Thyroid gland (tissue), 4 donors: ENCODE results near the gene QRFPR. TPM values are rescaled to one million over a fixed set of nuclear protein-coding genes. Genes with fewer than 3 reads are reported as not detected.

ENCODE experiments used
- DNase-seq, 2 donors: peaks; one replicate each; pipeline ENCODE4 v3.0.0-alpha.2; 2019
- H3K27ac ChIP-seq, 3 donors: fragments of 200-600 bp; sonication (generic); 1 replicate in 2 of 3; 2 replicates in 1 of 3; pipeline ENCODE4 v1.5.1; 2016 to 2019; ENCODE audit warnings: mild to moderate bottlenecking in 1 of 3, moderate library complexity in 1 of 3
- H3K27me3 ChIP-seq: fragments of 200-600 bp; sonication (generic); one replicate; pipeline ENCODE4 v1.5.1; 2019
- H3K36me3 ChIP-seq, 2 donors: fragments of 200-600 bp; sonication (generic); one replicate each; pipeline ENCODE4 v1.5.1; 2016 to 2019
- H3K4me1 ChIP-seq, 2 donors: fragments of 200-600 bp; sonication (generic); one replicate each; pipeline ENCODE4 v1.5.1; 2017 to 2019
- H3K4me3 ChIP-seq, 3 donors: fragments of 200-600 bp; sonication (generic); replicated peaks in 1 of 3; 1 replicate in 2 of 3; 2 replicates in 1 of 3; pipeline ENCODE4 v1.5.1; 2016; ENCODE audit warnings: mild to moderate bottlenecking in 1 of 3
- H3K9me3 ChIP-seq: fragments of 200-600 bp; sonication (generic); one replicate; pipeline ENCODE4 v1.5.1; 2017
- POLR2A ChIP-seq, 2 donors: fragments of 450-650 bp; IDR thresholded peaks; one replicate each; pipeline ENCODE4 v1.6.1; 2017; ENCODE audit warnings: antibody characterized with exemption in 2 of 2, mild to moderate bottlenecking in 2 of 2, moderate library complexity in 1 of 2
- WGBS, 2 donors: methylation state at CpG; one replicate each; pipeline ENCODE4 v1.1.5; 2017; 5-methylcytosine and 5-hydroxymethylcytosine counted together
- intact Hi-C: fragments of 100-400 bp; cut with DNase I; formaldehyde crosslinking; loops from one replicate; pipeline ENCODE4 v1.15.1; 2023
- total RNA-seq, 4 donors: library from RNA; depleted of rRNA; stranded (reverse); fragments of >200 nt; gene quantifications; one replicate each; pipeline ENCODE4 v1.2.3, GENCODE V29; 2016
- TF ChIP-seq, protein P1 (sequence below), 6 experiments: fragments of 200-600 bp in 3 of 6; fragments of 450-650 bp in 3 of 6; sonication (generic) in 3 of 6; IDR thresholded peaks; one replicate each; pipeline ENCODE4 v1.5.1; 2016 to 2019; ENCODE audit warnings: antibody characterized with exemption in 6 of 6, mild to moderate bottlenecking in 2 of 6, inconsistent platforms in 1 of 6, moderate library complexity in 1 of 6

QRFPR gene
- total RNA-seq, 4 donors from 2014 or later, result 0.63 to 1.6 TPM; not detected in 2

DNA sequence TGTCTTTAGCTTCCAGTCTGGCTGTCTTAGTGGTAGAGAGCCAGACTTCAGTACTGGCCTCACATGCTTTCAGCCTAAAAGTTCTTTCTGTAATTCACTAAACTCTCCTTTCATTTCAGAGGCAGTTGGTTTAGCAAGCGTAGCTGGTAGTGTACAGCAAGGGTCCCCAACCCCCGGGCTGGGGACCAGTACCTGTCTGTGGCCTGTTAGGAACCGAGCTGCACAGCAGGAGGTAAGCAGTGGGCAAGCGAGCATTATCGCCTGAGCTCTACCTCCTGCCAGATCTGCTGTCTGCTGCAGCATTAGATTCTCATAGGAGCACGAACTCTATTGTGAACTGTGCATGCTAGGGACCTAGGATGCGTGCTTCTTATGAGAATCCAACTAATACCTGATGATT lies 72.0 kb downstream of the QRFPR start:
- intact Hi-C loops, result no loop called here
- WGBS, 2 donors, result 71 to 77% methylated on average over 7 of the region's 7 CpGs
- TF ChIP-seq, protein P1, sequence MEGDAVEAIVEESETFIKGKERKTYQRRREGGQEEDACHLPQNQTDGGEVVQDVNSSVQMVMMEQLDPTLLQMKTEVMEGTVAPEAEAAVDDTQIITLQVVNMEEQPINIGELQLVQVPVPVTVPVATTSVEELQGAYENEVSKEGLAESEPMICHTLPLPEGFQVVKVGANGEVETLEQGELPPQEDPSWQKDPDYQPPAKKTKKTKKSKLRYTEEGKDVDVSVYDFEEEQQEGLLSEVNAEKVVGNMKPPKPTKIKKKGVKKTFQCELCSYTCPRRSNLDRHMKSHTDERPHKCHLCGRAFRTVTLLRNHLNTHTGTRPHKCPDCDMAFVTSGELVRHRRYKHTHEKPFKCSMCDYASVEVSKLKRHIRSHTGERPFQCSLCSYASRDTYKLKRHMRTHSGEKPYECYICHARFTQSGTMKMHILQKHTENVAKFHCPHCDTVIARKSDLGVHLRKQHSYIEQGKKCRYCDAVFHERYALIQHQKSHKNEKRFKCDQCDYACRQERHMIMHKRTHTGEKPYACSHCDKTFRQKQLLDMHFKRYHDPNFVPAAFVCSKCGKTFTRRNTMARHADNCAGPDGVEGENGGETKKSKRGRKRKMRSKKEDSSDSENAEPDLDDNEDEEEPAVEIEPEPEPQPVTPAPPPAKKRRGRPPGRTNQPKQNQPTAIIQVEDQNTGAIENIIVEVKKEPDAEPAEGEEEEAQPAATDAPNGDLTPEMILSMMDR (IDR thresholded peaks at IDR 0.05), result no peak
- TF ChIP-seq POLR2A (IDR thresholded peaks at IDR 0.05), result no peak

DNA sequence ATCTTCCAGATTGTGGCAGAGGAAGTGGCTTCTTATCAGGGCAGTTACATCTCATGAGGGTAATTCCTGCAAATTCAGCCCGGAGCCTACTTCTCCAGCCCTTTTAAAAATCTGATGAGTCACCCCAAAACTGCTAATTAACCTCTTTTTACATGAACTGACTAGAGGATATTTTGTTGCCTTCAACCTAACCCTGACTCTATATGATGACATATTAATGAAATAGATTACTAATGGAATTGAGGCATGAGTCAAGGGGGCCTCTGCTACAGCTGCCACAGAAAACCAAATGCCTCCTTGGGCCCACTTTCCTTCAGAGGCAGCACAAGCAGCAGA lies 72.5 kb downstream of the QRFPR start:
- no peak overlapping the region for H3K4me3 ChIP-seq
- no peaks in the 10 kb centered on the region for H3K27me3 ChIP-seq
- TF ChIP-seq, protein P1 (IDR thresholded peaks at IDR 0.05), result no peak
- no peak for TF ChIP-seq POLR2A (IDR thresholded peaks at IDR 0.05)
- intact Hi-C loops, result no loop called here
- H3K36me3 ChIP-seq, result no peaks in the 10 kb centered on the region
- no peaks in the 10 kb centered on the region for H3K9me3 ChIP-seq
- no peak overlapping the region for H3K27ac ChIP-seq
- WGBS, 2 donors, result 78% methylated on average over 1 of the region's 1 CpG
- no peaks in the 10 kb centered on the region for H3K4me1 ChIP-seq
- no peak for DNase-seq

More for the DNA sequence above, 72.0 kb downstream of the QRFPR start:
- no peaks in the 10 kb centered on the region for H3K4me1 ChIP-seq
- no peak overlapping the region for H3K27ac ChIP-seq
- no peaks in the 10 kb centered on the region for H3K36me3 ChIP-seq
- no peaks in the 10 kb centered on the region for H3K9me3 ChIP-seq
- no peaks in the 10 kb centered on the region for H3K27me3 ChIP-seq
- H3K4me3 ChIP-seq, result no peak overlapping the region
- DNase-seq, result no peak

DNA sequence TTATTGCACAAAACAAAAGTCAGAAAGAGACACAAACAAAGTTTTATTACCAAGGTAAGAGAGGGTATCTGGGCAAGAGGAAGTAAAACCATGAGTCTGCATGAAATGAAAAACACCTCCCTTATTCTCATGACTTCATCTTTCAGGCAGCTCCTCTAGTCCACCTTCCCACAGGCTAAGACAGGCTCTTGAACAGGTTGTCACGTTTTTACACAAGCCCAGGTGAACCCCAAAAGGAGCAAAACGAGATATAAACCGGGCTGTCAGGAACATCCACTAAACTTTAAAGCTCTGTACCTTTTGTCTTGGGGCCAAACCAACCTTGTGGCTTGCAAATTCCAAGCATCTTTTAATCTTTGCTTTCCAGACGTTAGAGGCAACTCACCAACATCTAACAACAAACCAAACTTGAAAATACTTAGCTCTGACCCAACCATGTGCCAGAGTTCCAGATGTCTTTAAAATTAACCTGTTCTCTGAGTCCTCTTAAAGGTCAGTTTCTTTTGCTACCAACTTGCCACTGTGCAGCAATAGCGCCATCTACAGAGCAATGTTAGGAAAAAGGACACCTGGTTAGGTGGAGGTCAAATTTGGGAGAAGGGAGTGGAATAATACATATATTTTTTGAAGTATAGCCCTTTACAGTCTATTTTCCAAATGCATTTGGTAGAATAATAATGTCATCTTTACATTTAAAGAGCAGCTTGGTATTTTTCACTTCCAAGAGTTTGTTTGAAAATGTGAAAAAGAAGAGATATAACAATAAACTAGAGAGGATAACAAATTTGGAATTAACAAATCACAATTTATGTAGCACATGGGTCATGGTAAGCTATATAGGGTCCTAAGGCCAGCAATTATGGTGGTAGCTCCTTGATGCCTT lies 73.1 kb downstream of the QRFPR start:
- H3K27ac ChIP-seq, result no peak overlapping the region

DNA sequence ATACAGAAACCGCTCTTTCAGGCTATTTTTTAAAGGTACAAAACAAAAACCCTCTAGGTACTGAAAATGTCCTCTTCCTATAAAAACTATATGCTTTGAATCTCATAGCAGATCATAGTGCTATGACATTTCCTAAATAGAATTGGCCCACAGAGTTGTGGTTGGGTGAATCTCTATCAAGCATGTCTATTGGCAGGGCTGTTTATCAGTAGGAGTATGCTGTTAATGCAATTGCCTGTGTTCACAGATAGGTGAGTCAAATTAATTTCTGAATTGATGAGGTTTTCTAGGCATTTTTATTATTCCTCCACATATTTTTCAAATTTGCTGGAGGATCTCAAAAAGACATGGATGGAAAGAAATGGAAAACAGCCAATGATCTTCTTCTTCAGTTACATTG lies 73.9 kb downstream of the QRFPR start:
- Histone ChIP-seq H3K9me3 (no peaks in the 10 kb centered on the region), H3K36me3 (no peaks in the 10 kb centered on the region), H3K27me3 (no peaks in the 10 kb centered on the region), H3K4me3 (no peak overlapping the region), H3K27ac (no peak overlapping the region), H3K4me1 (no peaks in the 10 kb centered on the region)
- TF ChIP-seq, protein P1 (IDR thresholded peaks at IDR 0.05), result no peak
- no peak for TF ChIP-seq POLR2A (IDR thresholded peaks at IDR 0.05)
- DNase-seq, result no peak
- intact Hi-C loops, result no loop called here
- WGBS, 2 donors, result 91 to 98% methylated on average over 1 of the region's 1 CpG

More for the DNA sequence above, 73.1 kb downstream of the QRFPR start:
- 28 to 36% methylated on average over 5 of the region's 5 CpGs for WGBS, 2 donors
- Histone ChIP-seq H3K27me3 (no peaks in the 10 kb centered on the region), H3K4me3 (no peak overlapping the region), H3K9me3 (no peaks in the 10 kb centered on the region), H3K4me1 (no peaks in the 10 kb centered on the region), H3K36me3 (no peaks in the 10 kb centered on the region)
- TF ChIP-seq, protein P1 (IDR thresholded peaks at IDR 0.05), result peak in 1 of 6 experiments; percentile 16
- TF ChIP-seq POLR2A (IDR thresholded peaks at IDR 0.05), result no peak
- no peak for DNase-seq
- intact Hi-C loops, result no loop called here

DNA sequence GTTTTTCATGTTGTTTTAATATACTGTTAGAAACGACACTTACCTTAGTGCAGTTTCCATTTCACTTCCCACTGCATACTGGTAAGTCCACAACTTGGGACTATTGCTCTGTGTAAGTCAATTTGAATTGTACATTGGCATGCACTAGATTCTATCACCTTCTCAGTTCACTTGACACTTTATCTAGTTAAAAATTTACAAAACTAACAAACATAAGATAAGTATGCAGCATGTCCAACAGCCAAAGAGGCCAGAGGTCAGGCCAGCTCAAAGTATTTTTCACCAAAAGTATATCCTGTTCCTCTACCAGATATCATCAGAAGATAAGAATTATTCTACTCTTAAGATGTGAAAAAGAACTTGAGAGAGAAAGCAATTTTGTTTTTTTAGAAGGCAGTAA lies 75.9 kb downstream of the QRFPR start:
- H3K27me3 ChIP-seq, result no peaks in the 10 kb centered on the region
- WGBS, 2 donors, result 39 to 40% methylated on average over 1 of the region's 1 CpG
- no peak overlapping the region for H3K4me3 ChIP-seq
- no peaks in the 10 kb centered on the region for H3K36me3 ChIP-seq
- no peaks in the 10 kb centered on the region for H3K4me1 ChIP-seq
- no peaks in the 10 kb centered on the region for H3K9me3 ChIP-seq
- DNase-seq, result no peak
- intact Hi-C loops, result no loop called here
- no peak overlapping the region for H3K27ac ChIP-seq
- no peak for TF ChIP-seq POLR2A (IDR thresholded peaks at IDR 0.05)
- TF ChIP-seq, protein P1 (IDR thresholded peaks at IDR 0.05), result no peak
